NCI-H2081 (cell line): ENCODE measurements around the gene SLC8A1.

Experiments
- DNase-seq, 2 experiments: peaks; one replicate each; lab custom pipeline; 2025; lab: John Stamatoyannopoulos, UW

SLC8A1 gene

GRCh38 chr2:40458271-40458794 lies 6.4 kb upstream of the SLC8A1 start:
- DNase-seq: peak; percentile 87 to 96

DNA sequence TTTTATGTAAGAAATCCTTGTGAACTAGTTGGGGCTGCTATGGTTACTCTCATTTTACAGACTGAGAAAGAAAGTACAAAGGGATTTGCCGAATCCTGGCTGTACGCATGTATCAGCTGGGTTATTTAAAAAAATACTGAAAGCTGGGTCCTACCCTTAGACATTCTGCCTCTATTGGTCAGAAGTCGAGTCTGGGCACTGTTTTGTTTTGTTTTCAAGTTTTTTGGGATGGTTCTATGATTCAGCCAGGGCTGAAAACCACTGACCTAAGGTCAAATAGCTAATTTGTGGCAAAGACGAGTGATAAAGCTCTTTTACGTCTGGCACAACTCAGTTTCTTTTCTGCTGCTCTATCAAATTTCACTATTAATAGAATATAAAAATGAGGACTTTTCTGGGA lies 5.9 kb upstream of the SLC8A1 start:
- no peak for DNase-seq

DNA sequence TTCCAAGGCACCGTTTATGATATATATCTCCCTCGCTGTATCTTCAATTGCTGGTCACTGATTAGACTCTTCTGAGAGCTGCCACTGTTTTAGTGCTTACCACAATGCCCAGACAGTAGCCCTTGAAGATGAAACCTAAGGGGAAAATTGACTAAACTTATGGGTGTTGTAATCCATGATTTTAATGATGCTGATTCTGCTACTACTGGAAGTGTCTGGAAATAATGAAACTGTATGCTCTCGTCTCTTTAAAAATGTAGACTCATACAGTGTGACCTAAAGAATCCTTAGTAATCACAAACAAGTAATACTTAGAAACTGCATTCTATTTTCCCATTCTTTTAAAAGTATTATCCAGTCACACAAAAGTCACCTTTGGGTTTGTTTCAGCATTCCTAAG lies 5.5 kb upstream of the SLC8A1 start:
- DNase-seq: no peak

DNA sequence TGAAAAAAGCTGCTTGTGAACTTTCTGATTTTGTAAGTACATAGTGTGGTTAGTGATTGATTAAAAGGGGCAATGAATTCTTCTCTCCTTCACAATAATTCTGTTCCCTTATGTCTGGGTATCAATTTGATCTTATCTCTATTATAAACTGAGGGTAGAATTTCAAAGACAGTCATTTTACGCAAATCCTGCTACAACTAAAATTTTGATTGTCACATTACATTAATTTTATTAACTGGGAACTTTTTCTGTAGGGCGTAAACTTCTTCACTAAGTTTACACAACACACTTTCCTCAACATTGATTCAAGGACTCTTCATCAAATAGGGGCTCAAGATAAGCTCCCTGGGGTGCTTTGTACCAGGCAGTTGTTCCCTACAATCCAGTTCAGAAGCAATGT lies 5.0 kb upstream of the SLC8A1 start:
- no peak for DNase-seq

- no peak for DNase-seq
Observed at GRCh38 chr2:40455661-40456060, 3.8 kb upstream of the SLC8A1 start.

DNA sequence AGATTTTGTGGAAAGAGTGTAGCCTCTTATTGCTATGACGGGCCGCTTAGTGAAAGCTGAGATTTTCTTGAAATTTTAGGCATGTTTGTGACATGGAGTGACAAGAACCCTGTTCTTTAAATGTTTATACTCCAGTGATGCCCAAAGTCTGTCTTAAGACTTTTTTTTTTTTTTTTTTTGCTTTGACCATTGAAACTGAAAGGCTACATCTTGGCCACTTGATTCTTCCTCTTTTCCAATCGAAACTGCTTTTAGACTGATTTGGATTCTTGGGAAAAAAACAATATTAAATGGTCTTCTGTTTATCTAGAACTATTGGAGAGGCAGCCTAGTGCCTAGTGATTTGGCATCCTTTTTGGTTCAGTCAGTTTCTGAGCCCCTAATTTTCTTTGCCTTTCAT lies 2.4 kb upstream of the SLC8A1 start:
- no peak for DNase-seq

GRCh38 chr2:40452786-40453185 lies 896 bp upstream of the SLC8A1 start:
- no peak for DNase-seq

DNA sequence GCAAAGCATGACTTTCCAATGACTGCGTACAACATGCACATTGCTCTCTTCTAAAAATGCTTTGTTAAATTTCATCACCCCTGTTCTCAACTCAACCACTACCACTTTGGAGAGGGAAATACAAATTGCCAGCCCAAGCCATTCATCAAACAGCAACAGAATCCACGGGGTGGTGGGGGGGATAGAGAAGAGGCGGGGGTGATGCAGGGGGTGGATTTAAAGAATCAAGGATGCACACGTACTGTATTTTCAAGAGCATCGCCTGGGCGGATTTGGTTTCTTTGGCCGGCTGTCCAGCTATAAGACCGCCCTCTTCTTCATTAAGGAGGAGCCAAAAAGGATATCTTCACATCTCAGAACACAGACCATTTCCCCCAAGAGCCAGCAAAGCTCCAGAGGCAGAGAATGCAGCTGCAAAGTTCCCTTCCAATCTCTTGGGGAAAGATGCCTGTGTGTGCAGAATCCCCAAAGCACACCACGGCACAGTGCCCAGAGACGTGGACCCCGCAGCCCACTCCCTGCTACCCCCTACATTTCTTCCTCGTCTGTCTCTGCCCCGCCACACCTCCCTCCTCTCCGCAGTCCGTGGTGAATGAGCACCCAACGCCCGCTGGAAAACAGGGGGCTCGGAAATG lies 977 bp downstream of the SLC8A1 start:
- peak; percentile 33 to 70 for DNase-seq

GRCh38 chr2:40450066-40450795 lies 1.7 kb downstream of the SLC8A1 start:
- peak; percentile 20 to 48 for DNase-seq

DNA sequence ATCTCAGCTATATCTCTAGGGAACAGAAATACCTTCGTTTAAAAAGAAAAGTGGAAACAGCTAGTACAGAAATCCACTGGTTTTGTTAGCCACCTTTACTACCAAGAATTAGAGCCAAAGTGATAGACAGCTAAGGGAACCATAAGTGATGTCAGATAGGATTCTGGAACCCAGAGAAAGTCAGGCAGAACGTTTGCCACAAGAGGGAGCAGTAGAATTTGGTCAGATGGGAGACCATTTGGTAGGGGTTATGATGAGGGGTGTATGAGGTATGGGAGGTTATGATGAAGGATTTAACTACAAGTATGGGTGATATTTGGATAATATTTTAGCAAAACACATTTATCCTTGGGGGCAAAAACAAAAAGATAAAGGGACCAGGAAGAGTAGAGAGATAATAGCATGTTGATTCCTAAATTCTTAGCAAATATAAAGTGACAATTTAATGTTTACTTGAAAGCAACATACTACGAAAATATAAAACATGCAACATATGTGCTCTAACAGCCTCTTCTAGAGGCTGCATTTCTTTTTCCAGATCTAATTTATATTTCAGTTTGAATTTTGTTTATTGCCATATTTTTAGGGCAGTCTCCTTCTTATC lies 3.3 kb downstream of the SLC8A1 start:
- peak; percentile 48 to 77 for DNase-seq

DNA sequence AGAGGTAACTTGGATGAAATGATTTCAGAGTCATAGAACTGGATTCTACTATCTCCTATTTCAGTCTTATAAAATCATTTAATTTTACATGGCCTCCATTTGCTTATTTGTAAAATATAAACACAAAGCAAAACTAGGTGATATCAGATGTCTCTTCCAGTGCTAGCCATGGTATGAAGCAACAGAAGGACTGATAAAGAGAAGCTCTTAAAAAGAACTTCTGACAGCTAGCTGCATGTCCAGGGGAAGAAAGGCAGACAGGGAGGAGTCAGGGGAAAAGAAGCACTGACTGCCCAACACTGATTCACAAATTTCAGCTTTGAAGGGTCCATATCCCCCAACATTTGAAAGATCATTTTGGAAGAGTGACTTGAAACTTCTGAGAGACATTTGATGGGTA lies 6.4 kb downstream of the SLC8A1 start:
- DNase-seq: no peak

GRCh38 chr2:40440835-40441234 lies 11.1 kb downstream of the SLC8A1 start:
- no peak for DNase-seq

- no peak for DNase-seq
Observed at GRCh38 chr2:40439473-40439872, 12.4 kb downstream of the SLC8A1 start.

DNA sequence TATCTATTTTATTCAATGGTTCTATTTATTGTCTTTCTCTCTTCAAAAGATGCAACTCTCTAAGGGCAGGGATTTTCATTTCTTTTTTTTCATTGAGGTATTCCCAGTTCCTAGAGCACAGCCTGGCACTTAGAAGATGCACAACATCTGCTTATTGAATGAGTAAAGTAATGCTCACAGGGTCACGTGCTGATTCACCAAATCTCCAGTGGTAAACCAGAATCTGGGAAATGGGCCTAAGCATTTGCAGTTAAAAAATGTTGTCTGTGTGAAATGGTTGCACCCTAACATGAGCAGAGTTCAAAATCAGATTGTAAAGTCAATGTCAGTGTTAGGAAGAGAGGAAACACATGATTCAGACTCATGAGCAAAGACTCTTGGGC lies 15.8 kb downstream of the SLC8A1 start:
- no peak for DNase-seq

GRCh38 chr2:40435426-40436092 lies 16.3 kb downstream of the SLC8A1 start:
- no peak for DNase-seq

- DNase-seq: no peak
Observed at GRCh38 chr2:40434731-40435271, 17.1 kb downstream of the SLC8A1 start.

GRCh38 chr2:40433736-40434135 lies 18.2 kb downstream of the SLC8A1 start:
- DNase-seq: no peak

DNA sequence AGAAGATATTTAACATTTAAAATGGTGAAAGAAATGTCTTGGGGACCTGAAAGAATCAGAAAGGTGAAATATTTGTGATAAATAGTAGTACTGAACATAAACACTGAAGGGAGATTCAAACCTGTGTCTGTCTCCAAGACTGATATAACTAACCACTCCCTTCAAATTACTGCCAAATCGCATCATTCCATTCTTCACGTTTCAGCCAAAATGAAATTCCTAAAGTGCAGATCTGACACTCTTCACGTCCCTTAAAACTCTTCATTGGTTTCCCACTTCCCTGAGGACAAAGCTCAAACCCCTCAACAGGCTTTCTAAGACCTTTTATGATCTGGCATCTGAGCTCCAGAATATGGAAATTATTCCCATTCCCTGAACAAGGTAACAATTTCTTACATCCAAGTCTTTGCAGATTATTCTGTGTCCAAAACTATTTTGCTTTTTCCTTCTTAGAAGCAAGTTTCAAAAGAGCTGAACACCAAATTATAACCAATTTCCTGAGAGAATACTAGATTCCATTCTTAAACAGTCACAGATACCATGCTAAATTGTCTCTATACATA lies 18.9 kb downstream of the SLC8A1 start:
- no peak for DNase-seq

GRCh38 chr2:40431600-40431955 lies 20.3 kb downstream of the SLC8A1 start:
- no peak for DNase-seq

DNA sequence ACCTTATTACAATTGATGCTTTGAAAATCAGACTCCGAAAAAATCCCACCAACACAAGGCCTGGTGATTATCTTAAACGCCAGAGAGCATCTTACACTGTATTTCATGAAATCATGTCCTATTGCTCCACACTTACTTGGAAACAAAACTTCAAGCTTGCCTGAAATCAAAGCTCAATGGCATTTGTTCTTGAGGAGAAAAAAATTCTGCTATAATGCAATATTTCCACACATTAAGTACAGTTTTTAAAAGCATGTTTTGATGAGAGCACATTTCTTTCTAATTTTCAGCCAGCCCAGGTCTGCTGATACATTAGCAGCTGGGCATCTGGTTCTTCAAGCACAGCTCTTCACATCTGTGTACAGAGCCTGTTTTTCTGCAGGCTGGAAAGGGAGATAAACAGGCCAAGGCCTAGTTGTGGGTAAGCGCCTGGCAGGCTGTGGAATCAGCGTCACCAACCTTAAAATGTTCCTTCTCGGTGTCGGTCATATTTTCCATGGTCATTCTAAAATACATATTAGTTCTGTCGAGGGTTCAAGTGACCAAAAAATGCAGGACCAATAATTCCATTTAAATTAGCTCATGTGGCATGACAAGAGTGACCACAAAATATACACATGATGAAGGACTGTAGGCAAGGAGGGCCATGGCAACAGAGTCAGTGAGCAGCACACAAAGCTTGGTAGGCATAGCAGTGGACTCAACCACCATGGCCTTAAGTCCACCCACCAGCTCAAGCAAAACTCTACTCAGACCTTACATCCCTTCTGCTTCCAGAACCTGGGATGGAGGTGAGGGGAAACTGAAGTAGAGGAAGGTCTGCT lies 20.9 kb downstream of the SLC8A1 start:
- DNase-seq: no peak

DNA sequence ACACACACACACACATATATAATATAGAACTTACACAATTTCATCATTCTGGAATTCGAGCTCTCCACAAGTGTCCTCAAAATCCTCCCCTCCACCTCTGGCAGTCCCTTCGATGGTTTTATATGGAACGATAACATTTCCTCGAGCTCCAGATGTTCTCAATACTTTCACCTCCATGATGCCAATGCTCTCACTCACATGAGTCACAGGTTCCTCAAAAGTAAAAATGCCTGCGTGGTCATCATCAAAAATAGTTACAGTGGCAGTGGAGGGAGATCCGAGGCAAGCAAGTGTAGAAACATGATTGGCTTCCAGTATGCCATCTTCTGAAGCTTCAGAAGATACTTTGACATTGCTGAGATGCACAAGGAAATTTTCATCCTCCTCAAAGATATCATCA lies 23.5 kb downstream of the SLC8A1 start:
- DNase-seq: no peak
